GM23338 (cell line): ENCODE data around the gene MAPK12. TPM values are rescaled to one million over a fixed set of nuclear protein-coding genes. Genes with fewer than 3 reads are reported as not detected.

Experiments used
- ATAC-seq: fragments of 200-7000 bp; cut with Tn5 transposase; 3 replicates; pipeline ENCODE4 v1.9.1; 2020
- DNase-seq: peaks from one replicate; pipeline ENCODE4 v3.0.0-alpha.2; 2015; ENCODE audit warnings: low spot score
- H2AFZ ChIP-seq: fragments of 200-600 bp; sonication (generic); 2 replicates; pipeline ENCODE4 v1.8.0; 2016; ENCODE audit warnings: antibody characterized with exemption, mild to moderate bottlenecking, moderate library complexity
- H3F3A ChIP-seq: fragments of 200-600 bp; sonication (generic); replicated peaks from 2 replicates; pipeline ENCODE4 v1.8.0; 2017; ENCODE audit warnings: antibody characterized with exemption, mixed run types, low read depth
- H3K27ac ChIP-seq: fragments of 200-600 bp; sonication (generic); 2 replicates; pipeline ENCODE4 v1.6.1; 2016; ENCODE audit warnings: low read depth
- H3K27me3 ChIP-seq: fragments of 200-600 bp; sonication (generic); 2 replicates; pipeline ENCODE4 v1.8.0; 2016; ENCODE audit warnings: mild to moderate bottlenecking, mixed run types, moderate library complexity; ENCODE audit not compliant: insufficient read depth
- H3K36me3 ChIP-seq: fragments of 200-600 bp; sonication (generic); 2 replicates; pipeline ENCODE4 v1.8.0; 2016; ENCODE audit warnings: mild to moderate bottlenecking; ENCODE audit not compliant: insufficient read depth
- H3K4me1 ChIP-seq: fragments of 200-600 bp; sonication (generic); 2 replicates; pipeline ENCODE4 v1.8.0; 2016; ENCODE audit warnings: mild to moderate bottlenecking, moderate library complexity; ENCODE audit not compliant: insufficient read depth
- H3K4me2 ChIP-seq: fragments of 200-600 bp; sonication (generic); 2 replicates; pipeline ENCODE4 v1.7.1; 2017; ENCODE audit warnings: mixed run types
- H3K4me3 ChIP-seq: fragments of 200-600 bp; sonication (generic); 2 replicates; pipeline ENCODE4 v1.6.1; 2016; ENCODE audit warnings: mixed run types
- H3K79me2 ChIP-seq: fragments of 200-600 bp; sonication (generic); replicated peaks from 2 replicates; pipeline ENCODE4 v1.8.0; 2017; ENCODE audit warnings: mild to moderate bottlenecking; ENCODE audit not compliant: insufficient read depth
- H3K9me2 ChIP-seq: fragments of 200-600 bp; sonication (generic); 2 replicates; pipeline ENCODE4 v1.8.0; 2017; ENCODE audit not compliant: insufficient read depth
- H4K20me1 ChIP-seq: fragments of 200-600 bp; sonication (generic); replicated peaks from 2 replicates; pipeline ENCODE4 v1.8.0; 2017; ENCODE audit warnings: mild to moderate bottlenecking; ENCODE audit not compliant: insufficient read depth
- H3K27ac Mint-ChIP-seq: 2 replicates; pipeline ENCODE4 v1.8.0; 2020; ENCODE audit warnings: inconsistent platforms, mild to moderate bottlenecking, moderate library complexity, mixed read lengths
- H3K27me3 Mint-ChIP-seq: 3 replicates; pipeline ENCODE4 v1.8.0; 2022; ENCODE audit warnings: low read depth, mild to moderate bottlenecking, moderate library complexity, mixed read lengths, inconsistent platforms; ENCODE audit not compliant: insufficient read depth, poor library complexity
- H3K36me3 Mint-ChIP-seq: 3 replicates; pipeline ENCODE4 v1.8.0; 2021; ENCODE audit warnings: low read depth, mild to moderate bottlenecking, inconsistent platforms, moderate library complexity, mixed read lengths
- H3K4me1 Mint-ChIP-seq: 3 replicates; pipeline ENCODE4 v1.8.0; 2020; ENCODE audit warnings: mild to moderate bottlenecking, inconsistent platforms, mixed read lengths
- H3K4me3 Mint-ChIP-seq: 3 replicates; pipeline ENCODE4 v1.8.0; 2021; ENCODE audit warnings: moderate library complexity, mild to moderate bottlenecking, inconsistent platforms, mixed read lengths
- H3K9me3 Mint-ChIP-seq: 3 replicates; pipeline ENCODE4 v1.8.0; 2020; ENCODE audit warnings: moderate library complexity, mild to moderate bottlenecking, inconsistent platforms, mixed read lengths
- CREB1 ChIP-seq: fragments of 250-450 bp; sonication (Bioruptor Pico); IDR thresholded peaks from 2 replicates; pipeline ENCODE4 v1.5.0; 2020; ENCODE audit warnings: low read depth, mild to moderate bottlenecking, moderate library complexity
- ETS1 ChIP-seq: IDR thresholded peaks from 2 replicates; pipeline ENCODE4 v1.6.1; 2016; ENCODE audit warnings: antibody characterized with exemption
- EZH2 ChIP-seq: fragments of 200-600 bp; sonication (generic); IDR thresholded peaks from one replicate; pipeline ENCODE4 v1.8.0; 2017; ENCODE audit warnings: antibody characterized with exemption, mild to moderate bottlenecking, low read depth; ENCODE audit not compliant: unreplicated experiment
- JUNB ChIP-seq: IDR thresholded peaks from one replicate; pipeline ENCODE4 v1.6.1; 2016; ENCODE audit warnings: antibody characterized with exemption; ENCODE audit not compliant: unreplicated experiment
- NANOG ChIP-seq: IDR thresholded peaks from 2 replicates; pipeline ENCODE4 v1.6.1; 2016; ENCODE audit warnings: antibody characterized with exemption, borderline replicate concordance
- POLR2AphosphoS5 ChIP-seq: IDR thresholded peaks from 2 replicates; pipeline ENCODE4 v1.6.1; 2016; ENCODE audit warnings: antibody characterized with exemption, low read depth
- REST ChIP-seq: IDR thresholded peaks from one replicate; pipeline ENCODE4 v1.6.1; 2018; ENCODE audit warnings: antibody characterized with exemption; ENCODE audit not compliant: unreplicated experiment
- ZNF114 ChIP-seq: fragments of 250-450 bp; sonication (Bioruptor Pico); IDR thresholded peaks from 2 replicates; pipeline ENCODE4 v1.5.0; 2020; ENCODE audit warnings: mild to moderate bottlenecking, moderate library complexity
- ZNF331 ChIP-seq: fragments of 250-450 bp; sonication (Bioruptor Pico); IDR thresholded peaks from 2 replicates; pipeline ENCODE4 v1.5.0; 2020; ENCODE audit warnings: low read depth, mild to moderate bottlenecking, moderate library complexity
- polyA plus RNA-seq: library from polyadenylated mRNA; unstranded; fragments of >200 nt; fragmentation: Nextera tagmentation; extraction: Ambion mirVana; gene quantifications from 2 replicates; pipeline ENCODE4 v1.2.1, GENCODE V29; 2016
- total RNA-seq: library from RNA; depleted of rRNA; stranded (reverse); fragments of >200 nt; shearing (Covaris generic); gene quantifications from 2 replicates; pipeline ENCODE4 v1.2.3, GENCODE V29; 2014
- TF ChIP-seq, protein P1 (sequence below): fragments of 250-450 bp; sonication (Bioruptor Pico); IDR thresholded peaks from 2 replicates; pipeline ENCODE4 v1.5.0; 2020; ENCODE audit warnings: mild to moderate bottlenecking, moderate library complexity

MAPK12 gene
- total and polyA plus RNA-seq, 2 experiments from 2014 or later, result 10.4 to 26.1 TPM

GRCh38 chr22:50255099-50255498 is 6.4 kb downstream of the MAPK12 start:
- H2AFZ ChIP-seq, result no peak overlapping the region
- Mint-ChIP-seq H3K4me3 (no peak overlapping the region), H3K27me3 (peaks cover 12% of the 10 kb centered on the region), H3K36me3 (no peaks in the 10 kb centered on the region), H3K4me1 (peaks cover 2% of the 10 kb centered on the region; the same call in 2 of the 3 replicates), H3K9me3 (no peaks in the 10 kb centered on the region), H3K27ac (no peak overlapping the region)
- H3K79me2 ChIP-seq, result no peaks in the 10 kb centered on the region
- H3K4me3 ChIP-seq, result no peak overlapping the region
- H3K27me3 ChIP-seq, result peaks cover 2% of the 10 kb centered on the region; the same call in 1 of the 2 replicates
- H3K9me2 ChIP-seq, result no peaks in the 10 kb centered on the region
- 0 out of 2 replicates have a peak, but pooled peaks cover 2% of the 10 kb centered on the region for H4K20me1 ChIP-seq
- ATAC-seq, result no peak
- H3K4me1 ChIP-seq, result no peaks in the 10 kb centered on the region
- no peaks in the 10 kb centered on the region for H3K36me3 ChIP-seq
- DNase-seq, result no peak
- H3K4me2 ChIP-seq, result no peak overlapping the region
- H3K27ac ChIP-seq, result no peak overlapping the region
- H3F3A ChIP-seq, result peaks cover 4% of the 10 kb centered on the region; the same call in 1 of the 2 replicates
- TF ChIP-seq, protein P1, sequence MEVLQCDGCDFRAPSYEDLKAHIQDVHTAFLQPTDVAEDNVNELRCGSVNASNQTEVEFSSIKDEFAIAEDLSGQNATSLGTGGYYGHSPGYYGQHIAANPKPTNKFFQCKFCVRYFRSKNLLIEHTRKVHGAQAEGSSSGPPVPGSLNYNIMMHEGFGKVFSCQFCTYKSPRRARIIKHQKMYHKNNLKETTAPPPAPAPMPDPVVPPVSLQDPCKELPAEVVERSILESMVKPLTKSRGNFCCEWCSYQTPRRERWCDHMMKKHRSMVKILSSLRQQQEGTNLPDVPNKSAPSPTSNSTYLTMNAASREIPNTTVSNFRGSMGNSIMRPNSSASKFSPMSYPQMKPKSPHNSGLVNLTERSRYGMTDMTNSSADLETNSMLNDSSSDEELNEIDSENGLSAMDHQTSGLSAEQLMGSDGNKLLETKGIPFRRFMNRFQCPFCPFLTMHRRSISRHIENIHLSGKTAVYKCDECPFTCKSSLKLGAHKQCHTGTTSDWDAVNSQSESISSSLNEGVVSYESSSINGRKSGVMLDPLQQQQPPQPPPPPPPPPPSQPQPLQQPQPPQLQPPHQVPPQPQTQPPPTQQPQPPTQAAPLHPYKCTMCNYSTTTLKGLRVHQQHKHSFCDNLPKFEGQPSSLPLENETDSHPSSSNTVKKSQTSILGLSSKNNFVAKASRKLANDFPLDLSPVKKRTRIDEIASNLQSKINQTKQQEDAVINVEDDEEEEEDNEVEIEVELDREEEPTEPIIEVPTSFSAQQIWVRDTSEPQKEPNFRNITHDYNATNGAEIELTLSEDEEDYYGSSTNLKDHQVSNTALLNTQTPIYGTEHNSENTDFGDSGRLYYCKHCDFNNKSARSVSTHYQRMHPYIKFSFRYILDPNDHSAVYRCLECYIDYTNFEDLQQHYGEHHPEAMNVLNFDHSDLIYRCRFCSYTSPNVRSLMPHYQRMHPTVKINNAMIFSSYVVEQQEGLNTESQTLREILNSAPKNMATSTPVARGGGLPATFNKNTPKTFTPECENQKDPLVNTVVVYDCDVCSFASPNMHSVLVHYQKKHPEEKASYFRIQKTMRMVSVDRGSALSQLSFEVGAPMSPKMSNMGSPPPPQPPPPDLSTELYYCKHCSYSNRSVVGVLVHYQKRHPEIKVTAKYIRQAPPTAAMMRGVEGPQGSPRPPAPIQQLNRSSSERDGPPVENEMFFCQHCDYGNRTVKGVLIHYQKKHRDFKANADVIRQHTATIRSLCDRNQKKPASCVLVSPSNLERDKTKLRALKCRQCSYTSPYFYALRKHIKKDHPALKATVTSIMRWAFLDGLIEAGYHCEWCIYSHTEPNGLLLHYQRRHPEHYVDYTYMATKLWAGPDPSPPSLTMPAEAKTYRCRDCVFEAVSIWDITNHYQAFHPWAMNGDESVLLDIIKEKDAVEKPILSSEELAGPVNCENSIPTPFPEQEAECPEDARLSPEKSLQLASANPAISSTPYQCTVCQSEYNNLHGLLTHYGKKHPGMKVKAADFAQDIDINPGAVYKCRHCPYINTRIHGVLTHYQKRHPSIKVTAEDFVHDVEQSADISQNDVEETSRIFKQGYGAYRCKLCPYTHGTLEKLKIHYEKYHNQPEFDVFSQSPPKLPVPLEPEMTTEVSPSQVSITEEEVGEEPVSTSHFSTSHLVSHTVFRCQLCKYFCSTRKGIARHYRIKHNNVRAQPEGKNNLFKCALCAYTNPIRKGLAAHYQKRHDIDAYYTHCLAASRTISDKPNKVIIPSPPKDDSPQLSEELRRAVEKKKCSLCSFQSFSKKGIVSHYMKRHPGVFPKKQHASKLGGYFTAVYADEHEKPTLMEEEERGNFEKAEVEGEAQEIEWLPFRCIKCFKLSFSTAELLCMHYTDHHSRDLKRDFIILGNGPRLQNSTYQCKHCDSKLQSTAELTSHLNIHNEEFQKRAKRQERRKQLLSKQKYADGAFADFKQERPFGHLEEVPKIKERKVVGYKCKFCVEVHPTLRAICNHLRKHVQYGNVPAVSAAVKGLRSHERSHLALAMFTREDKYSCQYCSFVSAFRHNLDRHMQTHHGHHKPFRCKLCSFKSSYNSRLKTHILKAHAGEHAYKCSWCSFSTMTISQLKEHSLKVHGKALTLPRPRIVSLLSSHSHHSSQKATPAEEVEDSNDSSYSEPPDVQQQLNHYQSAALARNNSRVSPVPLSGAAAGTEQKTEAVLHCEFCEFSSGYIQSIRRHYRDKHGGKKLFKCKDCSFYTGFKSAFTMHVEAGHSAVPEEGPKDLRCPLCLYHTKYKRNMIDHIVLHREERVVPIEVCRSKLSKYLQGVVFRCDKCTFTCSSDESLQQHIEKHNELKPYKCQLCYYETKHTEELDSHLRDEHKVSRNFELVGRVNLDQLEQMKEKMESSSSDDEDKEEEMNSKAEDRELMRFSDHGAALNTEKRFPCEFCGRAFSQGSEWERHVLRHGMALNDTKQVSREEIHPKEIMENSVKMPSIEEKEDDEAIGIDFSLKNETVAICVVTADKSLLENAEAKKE (CRISPR knock-in tag), result no peak
- TF ChIP-seq ETS1 (no peak), CREB1 (no peak), ZNF331 (CRISPR knock-in tag) (no peak)

DNA sequence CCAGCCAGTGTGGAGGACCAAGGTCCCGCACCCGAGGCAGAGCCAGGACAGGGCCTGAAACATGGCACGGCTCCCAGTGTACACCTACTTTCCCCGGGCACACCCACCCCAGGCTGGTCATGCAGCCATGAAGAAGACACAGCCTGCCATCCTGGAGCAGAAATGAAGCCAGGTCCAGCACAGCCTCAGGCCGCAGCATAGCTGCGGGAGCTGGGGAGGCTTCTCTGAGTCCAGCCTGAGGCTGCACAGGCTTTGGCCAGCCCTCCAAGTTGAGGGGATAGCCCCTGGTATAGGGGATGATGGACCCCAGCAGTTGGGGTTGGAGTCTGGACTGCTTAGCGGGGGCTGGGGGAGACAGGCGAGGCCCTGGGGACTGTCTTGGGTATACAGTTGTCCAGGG is 7.5 kb downstream of the MAPK12 start:
- Histone ChIP-seq H3K9me2 (no peaks in the 10 kb centered on the region), H3K4me2 (no peak overlapping the region), H4K20me1 (peaks cover 3% of the 10 kb centered on the region; the same call in 1 of the 2 replicates), H3K79me2 (no peaks in the 10 kb centered on the region), H3K36me3 (no peaks in the 10 kb centered on the region), H2AFZ (no peak overlapping the region), H3F3A (peaks cover 4% of the 10 kb centered on the region; the same call in 1 of the 2 replicates), H3K4me1 (no peaks in the 10 kb centered on the region), H3K27ac (no peak overlapping the region), H3K4me3 (no peak overlapping the region), H3K27me3 (no peaks in the 10 kb centered on the region)
- Mint-ChIP-seq H3K9me3 (no peaks in the 10 kb centered on the region), H3K4me3 (no peak overlapping the region), H3K36me3 (no peaks in the 10 kb centered on the region), H3K4me1 (peaks cover 3% of the 10 kb centered on the region; the same call in 2 of the 3 replicates), H3K27ac (no peak overlapping the region), H3K27me3 (peaks cover 7% of the 10 kb centered on the region)
- DNase-seq (no peak), ATAC-seq (no peak)
- no peak for TF ChIP-seq NANOG
- TF ChIP-seq ZNF114 (CRISPR knock-in tag), result no peak
- TF ChIP-seq EZH2, result no peak
- TF ChIP-seq REST, result no peak
- TF ChIP-seq POLR2AphosphoS5, result no peak
- TF ChIP-seq JUNB, result no peak
- no peak for TF ChIP-seq ETS1
